Fibroblast of skin of scalp (primary cell): ENCODE measurements around the gene CLCN1.

Experiments
- DNase-seq: peaks from one replicate; pipeline ENCODE4 v3.0.0-alpha.2; 2013

CLCN1 gene

DNA sequence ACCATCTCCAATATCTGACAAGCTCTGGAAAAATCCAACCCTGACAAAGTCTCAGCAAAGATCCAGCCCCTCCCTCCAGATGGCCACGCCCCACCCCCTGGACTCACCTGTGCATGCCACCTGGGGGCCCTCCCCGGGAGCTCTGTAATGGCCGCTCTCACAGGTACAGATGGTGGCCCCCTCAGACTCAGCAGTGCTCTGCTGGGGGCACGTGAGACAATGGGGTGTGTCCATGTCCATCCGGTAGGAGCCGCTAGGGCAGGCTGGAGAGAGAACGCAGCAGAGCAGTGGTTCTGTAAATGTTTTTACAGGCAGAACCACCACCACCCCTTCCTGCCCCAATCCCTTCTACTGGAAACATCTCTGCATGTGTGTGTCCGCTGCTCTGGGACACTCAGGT, 83.2 kb downstream of the CLCN1 start:
- DNase-seq = no peak

DNA sequence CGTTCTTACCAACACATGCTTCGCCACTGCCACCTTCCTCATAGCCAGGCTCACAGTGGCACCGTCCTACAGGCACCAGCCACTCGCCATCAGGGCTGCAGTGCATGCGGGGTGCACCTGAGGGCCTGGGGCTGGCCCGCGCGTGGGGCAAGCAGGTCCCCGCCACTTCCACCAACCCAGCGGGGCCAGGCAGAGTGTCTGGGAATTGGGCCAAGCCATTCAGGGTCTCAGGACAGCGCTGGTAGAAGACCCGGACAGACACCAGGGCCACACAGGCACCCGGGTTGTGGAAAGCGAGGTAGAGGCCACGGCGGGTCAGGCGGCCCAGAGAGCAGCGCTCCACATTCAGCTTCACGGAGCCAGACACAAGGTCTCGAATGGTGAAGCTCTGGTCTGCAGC, 83.7 kb downstream of the CLCN1 start:
- no peak for DNase-seq

DNA sequence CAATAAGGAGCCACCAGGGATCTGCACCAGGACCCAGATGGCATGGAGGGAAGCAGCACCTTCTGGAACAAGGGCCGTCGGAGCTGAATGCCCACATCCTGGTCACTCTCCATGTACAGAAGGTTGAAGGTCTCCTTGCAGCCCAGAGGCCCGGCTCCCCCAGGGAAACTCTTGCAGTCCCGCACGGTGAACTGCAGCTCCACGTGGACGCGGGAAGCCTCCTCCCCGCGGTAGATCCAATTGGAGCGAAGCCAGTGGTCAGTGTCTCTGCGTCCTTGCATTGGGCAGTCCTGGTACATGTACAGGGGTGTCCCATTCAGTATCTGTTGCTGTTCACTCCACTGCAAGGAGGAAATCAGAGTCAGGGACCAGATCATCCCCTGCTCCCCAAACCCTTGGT, 85.4 kb downstream of the CLCN1 start:
- DNase-seq = no peak
